HG02970 (cell line): Measurements from ENCODE around the gene CDC42EP1.

Source experiments
- ATAC-seq: cut with Tn5 transposase; IDR thresholded peaks from one replicate; pipeline ENCODE4 v1.9.1; 2021; ENCODE audit warnings: mild to moderate bottlenecking, moderate library complexity, moderate number of reproducible peaks; ENCODE audit not compliant: unreplicated experiment, low FRiP score

Gene CDC42EP1

DNA sequence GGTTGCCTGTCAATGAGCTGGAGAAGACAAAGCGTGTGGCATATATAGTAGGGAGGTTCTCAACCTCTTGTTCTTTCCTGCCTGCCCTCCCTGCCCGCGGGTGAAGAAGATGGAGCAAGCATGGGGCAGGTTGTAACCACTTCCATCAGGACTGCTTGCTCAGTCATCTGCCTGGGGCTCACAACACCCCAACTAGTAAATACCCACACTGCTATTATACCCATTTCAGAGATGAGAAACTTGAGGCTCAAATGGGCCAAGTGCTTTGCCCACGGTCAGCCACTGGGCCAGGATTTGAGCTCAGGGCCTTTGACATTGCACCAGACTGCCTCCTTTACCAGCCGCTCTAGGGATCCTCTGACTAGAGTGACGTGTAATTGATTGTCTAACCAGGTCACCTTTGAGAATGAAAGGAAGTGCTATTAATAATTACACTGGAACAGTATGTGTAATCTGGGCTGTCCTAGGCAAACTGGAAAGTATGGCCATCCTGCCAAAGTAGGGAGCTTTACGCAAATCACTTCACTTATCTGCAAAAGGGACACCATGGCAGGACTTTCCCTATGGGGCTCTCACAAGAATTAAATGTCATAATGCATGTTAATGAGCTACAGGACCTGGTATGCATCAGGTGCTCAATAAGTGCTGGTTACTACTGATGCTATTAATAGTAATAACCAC, 2.8 kb upstream of the CDC42EP1 start:
- no peak for ATAC-seq

GRCh38 chr22:37558815-37559214, 1.5 kb upstream of the CDC42EP1 start:
- ATAC-seq = no peak

DNA sequence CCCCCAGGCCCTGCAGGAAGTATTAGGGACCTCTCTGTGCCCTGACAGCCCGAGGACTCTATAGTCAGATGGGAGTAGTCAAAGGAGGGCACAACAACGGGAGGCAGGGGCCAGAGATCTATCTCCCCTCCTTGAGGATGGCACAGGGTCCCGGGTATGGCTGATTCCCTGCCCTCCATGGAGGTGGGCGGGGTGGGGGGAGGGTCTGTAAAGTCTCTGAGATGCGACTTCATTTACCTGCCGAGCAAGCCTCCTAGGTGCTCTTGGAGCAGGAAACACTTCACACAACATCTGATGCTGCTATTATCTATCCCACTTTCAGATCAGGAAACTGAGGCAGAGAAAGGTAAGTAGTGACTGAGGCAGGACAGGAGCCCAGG, 769 bp upstream of the CDC42EP1 start:
- no peak for ATAC-seq

- ATAC-seq = no peak
These were observed 430 bp downstream of the CDC42EP1 start for GRCh38 chr22:37560608-37561211.

DNA sequence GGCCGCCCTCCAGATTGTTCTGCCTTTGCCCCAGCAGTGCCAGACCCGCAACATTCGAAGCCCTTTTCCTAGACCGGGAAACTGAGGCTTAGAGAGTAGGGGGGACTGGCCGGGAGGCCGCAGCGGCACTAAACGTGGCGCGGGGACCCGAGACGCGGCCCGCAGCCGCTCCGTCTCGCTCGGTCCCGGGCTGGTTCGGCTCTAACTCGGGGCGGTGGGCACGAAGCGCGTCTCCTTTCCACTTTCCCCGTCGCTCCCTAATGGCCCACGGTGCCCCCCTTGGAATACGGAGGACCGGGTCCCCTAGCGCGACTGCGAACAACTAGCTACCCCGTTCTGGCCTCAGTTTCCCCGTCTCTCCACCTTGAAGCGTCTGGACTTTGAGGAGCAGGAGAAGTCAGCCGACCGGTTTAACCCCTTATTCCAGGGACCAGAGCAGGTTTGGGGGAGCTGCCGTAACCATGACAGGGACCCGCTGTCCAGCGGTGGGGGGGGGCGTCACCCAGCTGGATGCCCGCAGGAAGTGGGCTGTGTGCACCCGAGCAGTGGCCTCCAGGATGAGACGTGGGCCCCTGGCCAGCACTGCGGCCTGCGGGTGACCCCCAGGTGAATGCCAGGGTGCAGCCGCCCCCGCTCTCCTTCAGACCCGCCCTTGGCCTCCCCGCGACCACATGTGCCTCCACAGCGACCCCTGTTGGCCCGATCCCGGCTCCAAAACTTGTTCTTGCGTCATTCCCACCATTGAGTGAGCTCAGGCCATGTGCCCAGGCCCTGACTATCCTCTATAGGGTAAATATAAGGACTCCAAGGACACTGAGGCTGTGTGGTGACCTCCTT, 1.1 kb downstream of the CDC42EP1 start:
- no peak for ATAC-seq

DNA sequence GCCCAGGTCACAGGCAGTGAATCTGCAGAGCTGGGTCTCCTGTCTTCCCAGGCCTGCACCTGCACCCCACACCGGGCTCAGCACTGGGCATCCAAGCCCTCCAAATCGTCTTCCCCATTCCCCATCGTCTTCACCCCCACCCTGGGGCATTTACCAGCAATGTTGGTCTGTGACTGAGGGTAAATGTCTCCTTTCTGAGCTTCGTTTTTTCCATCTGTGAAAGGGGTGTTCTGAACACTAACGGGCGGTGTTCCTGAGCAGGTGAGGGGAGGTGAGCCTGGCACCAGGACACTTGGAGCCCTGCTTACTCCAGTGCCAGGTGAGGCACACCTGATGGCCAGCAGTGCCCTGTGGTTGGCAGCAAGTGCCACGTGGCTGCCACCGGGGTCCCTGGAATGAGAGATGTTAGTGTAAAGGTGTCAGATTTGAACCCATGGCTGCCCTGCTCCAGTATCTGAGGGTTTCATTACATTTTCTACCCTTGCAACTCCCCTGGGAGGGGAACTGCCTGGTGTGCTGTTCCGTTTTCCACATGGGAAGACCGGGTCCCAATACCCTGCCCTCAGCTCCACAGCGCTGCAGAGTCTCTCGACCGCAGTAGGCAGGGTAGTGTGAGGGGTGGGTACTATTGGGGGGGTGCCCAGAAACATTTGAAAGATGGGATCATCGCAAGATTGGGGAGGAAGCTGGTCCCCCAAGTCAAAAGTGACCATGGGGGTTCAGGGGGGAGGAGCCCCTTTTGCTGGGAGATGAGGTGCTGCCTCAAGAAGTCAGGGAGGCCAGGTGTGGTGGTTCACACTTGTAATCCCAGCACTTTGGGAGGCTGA, 2.0 kb downstream of the CDC42EP1 start:
- no peak for ATAC-seq

DNA sequence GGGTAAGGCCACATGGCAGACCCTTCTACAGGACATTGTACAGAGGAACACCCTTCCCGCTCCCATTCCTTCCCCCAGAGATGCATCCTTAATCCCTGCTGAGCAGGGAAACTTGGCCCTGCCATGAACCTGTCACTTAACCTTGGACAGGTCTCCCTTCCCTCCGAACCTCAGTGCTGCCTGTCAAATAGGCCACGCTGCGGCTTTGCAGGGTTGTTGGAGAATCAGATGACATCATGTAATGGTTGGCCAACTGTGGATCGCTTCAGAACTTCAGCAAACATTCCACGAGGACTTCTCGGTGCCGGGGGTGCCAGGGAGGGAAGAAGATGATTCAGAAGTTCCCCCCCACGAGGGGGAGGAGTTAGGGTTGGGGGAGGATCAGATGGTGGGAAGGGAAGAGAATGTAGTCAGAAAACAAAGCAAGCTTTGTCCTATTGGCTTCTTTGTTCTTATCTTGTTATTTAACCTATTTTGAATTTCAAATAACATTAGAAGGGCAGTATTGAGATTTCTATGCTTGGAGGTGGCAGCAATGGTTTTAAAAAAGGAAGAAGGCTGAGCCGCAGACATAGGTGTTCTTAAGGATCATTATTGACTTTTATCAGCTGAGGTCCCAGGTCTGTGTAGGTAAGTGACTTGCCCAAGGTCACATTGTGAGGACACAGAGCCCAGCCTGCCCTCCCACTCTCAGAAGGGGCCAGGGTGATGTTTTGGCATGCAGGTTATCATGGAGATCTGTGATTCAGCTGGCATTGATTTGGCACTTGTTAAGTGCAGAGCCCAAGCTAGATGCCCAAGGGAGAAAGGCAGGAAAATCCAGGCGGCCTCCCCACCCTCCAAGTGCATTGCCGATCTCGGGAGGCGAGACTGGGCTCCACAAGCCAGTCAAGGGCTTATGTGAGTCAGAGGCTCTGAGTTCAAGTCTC, 3.1 kb downstream of the CDC42EP1 start:
- ATAC-seq = no peak

DNA sequence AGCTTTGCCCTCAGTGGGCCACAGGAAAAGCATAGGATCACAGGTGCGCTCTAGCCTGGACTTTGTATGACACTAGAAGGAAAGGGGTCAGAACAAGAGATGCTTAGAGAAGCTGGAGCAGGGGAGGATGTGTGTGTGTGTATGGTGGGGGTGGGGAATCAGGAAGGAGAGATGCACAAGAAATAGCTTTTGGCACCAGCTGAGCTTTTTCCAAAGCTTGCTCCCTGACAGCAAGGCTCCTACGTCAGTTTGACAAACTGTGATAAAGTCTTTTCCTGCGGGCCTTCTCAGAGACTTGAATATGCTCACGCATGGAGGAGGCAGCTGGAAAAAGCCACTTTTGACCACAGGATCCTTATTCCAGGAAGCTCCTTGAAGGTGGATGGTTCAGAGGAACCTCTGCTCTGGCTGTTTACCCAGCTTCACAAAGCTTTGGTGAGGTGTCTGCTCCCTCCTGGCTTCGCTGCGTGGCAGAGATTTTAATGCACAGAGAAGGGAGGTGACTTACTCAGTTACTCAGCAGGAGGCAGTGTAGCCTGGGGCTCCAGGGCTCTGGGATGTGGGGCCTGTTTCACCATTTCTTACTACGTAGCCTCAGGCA, 3.9 kb downstream of the CDC42EP1 start:
- ATAC-seq = no peak

- no peak for ATAC-seq
These were observed 5.5 kb downstream of the CDC42EP1 start for GRCh38 chr22:37565830-37566229.

DNA sequence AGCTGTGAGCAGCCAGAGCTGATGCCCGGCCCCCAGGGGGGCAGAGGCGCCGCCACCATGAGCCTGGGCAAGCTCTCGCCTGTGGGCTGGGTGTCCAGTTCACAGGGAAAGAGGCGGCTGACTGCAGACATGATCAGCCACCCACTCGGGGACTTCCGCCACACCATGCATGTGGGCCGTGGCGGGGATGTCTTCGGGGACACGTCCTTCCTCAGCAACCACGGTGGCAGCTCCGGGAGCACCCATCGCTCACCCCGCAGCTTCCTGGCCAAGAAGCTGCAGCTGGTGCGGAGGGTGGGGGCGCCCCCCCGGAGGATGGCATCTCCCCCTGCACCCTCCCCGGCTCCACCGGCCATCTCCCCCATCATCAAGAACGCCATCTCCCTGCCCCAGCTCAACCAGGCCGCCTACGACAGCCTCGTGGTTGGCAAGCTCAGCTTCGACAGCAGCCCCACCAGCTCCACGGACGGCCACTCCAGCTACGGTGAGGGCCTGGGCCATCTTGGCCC, 6.1 kb downstream of the CDC42EP1 start:
- ATAC-seq = no peak

DNA sequence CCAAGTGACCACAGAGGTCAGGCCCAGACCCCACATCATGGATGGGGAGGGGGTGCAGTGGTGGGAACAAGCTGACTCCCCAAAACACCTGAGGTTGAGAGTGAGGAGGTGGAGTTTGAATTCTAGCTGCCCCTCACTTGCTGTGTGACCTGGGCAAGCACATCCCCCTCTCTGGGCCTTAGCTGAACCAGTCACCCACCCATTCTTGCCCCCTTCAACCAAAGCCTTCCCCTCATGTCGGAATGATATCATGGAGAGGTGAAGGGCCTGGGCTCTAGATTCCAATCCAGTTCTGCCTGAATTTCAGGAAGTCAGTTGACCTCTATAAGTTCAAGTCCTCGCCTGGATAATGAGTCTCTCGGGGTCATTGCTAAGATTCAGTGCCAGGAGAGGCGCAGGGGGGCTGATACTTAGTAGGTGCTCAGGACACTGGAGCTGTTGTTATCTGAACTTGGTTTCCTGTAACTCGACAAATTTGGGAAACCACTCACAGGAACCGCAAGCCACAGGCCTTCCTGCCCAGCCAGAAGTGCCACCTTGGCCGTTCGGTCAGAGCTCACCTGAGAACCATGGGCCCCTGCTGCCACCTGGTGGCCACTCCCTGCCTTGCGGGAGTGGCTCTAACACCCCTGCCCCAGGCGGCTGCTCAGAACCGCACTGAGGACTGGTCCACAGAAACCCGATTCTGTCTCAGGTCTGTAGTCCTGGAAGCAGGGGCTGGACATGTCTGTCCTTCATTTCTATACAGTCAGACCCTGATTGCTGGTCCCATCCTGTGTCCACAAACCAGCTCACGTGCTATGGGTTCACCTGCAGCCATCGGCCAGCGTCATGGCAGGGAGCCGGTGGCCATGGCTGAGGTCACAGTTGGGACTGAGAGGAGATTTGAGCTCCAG, 6.9 kb downstream of the CDC42EP1 start:
- peak; percentile 76 for ATAC-seq

GRCh38 chr22:37568012-37568411, 7.7 kb downstream of the CDC42EP1 start:
- no peak for ATAC-seq

GRCh38 chr22:37568448-37569008, 8.2 kb downstream of the CDC42EP1 start:
- ATAC-seq = no peak

DNA sequence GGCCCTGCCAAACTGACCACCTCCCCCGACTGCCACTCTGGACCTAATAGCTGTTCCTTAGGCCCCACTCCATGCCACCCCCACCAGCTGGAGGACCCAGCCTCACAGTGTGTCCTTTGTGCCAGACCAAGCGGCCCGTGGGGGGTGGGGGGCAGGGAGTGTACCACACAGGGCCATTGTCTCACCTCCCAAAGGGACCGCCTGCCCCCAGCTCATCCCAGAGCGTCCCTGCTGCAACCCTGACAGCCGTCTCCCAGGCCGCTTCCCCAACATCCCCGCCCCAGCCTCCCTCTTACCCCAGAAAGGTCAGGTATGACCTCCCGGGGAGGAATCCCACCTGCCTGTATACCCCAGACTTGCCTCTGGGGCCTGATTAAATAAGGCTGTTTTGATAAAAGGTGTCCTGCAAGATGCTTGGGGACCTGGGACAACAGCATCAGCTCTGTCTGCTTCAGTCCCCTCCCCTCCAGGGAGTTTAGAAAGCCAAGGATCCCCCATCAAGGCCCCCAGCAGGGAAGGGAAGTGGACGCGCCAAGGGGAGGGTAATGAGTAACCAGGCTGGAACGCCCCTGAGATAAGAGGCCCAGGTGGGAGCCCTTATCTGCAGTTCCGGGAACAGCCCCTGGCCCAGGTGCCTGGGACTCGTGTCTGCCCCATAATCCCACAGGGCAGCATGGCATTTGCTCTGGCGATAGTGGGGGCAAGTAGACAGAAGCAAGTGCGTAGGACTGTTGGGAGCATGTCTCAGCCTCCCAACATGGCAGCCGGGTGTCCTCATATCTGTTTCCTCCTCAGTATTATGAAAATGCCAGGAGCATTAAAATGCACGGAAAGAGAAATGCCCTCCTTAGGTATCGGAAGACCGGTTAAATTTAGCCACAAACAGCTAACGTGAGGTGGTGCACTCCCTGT, 9.0 kb downstream of the CDC42EP1 start:
- ATAC-seq = no peak

GRCh38 chr22:37569921-37570660, 9.8 kb downstream of the CDC42EP1 start:
- no peak for ATAC-seq

- ATAC-seq = no peak
These were observed 10.3 kb downstream of the CDC42EP1 start for GRCh38 chr22:37570661-37570976.
